PC-9 (cell line): ENCODE measurements around the gene DUSP11.

ENCODE experiments used
- CTCF ChIP-seq: fragments of 200-600 bp; sonication (generic); conservative IDR thresholded peaks from 2 replicates; pipeline ENCODE4 v1.6.1; 2017; ENCODE audit warnings: mixed run types, antibody characterized with exemption, mild to moderate bottlenecking, moderate library complexity
- EZH2 ChIP-seq: fragments of 200-600 bp; sonication (generic); IDR thresholded peaks from 2 replicates; pipeline ENCODE4 v1.8.0; 2017; ENCODE audit warnings: antibody characterized with exemption, low read depth

- TF ChIP-seq CTCF (no peak), EZH2 (no peak)
Measured at GRCh38 chr2:73730810-73731209, 49.1 kb downstream of the DUSP11 start.
